Measurements from ENCODE around the gene BTN3A1. TPM values are rescaled to one million over a fixed set of nuclear protein-coding genes. Genes with fewer than 3 reads are reported as not detected.

The BTN3A1 gene
- polyA plus RNA-seq, 1 donor from 2014 or later, result 38.2 TPM

GRCh38 chr6:26382121-26382520, 20.0 kb upstream of the BTN3A1 start:
- no peak for TF ChIP-seq SMC3 (conservative IDR thresholded peaks at IDR 0.05; ENCODE audit: poor library complexity)
- TF ChIP-seq TAF1 (IDR thresholded peaks at IDR 0.05; ENCODE audit: low read depth), result no peak
- TF ChIP-seq POLR2AphosphoS5 (IDR thresholded peaks at IDR 0.05), result no peak
- no peak for TF ChIP-seq RAD21 (conservative IDR thresholded peaks at IDR 0.05)
- no peak for TF ChIP-seq EZH2 (IDR thresholded peaks at IDR 0.05; ENCODE audit: borderline replicate concordance, insufficient read depth, low read length, poor library complexity, severe bottlenecking)
- TF ChIP-seq MXI1 (conservative IDR thresholded peaks at IDR 0.05; ENCODE audit: poor library complexity, severe bottlenecking), result no peak
- TF ChIP-seq CTCF (IDR thresholded peaks at IDR 0.05; ENCODE audit: poor library complexity, severe bottlenecking), result no peak
- no peak overlapping the region for H3K9ac ChIP-seq (ENCODE audit: low read length)
- H2AFZ ChIP-seq (ENCODE audit: low read depth, low read length), result no peak overlapping the region
- no peaks in the 10 kb centered on the region for H3K9me2 ChIP-seq (ENCODE audit: insufficient read depth, low read length)
- no peaks in the 10 kb centered on the region for H3K36me3 ChIP-seq (ENCODE audit: insufficient read depth, low read length)
- no peak overlapping the region for H3K27ac ChIP-seq (ENCODE audit: low read length)
- H3K27me3 ChIP-seq (ENCODE audit: insufficient read depth, low read depth, low read length), result no peaks in the 10 kb centered on the region
- no peaks in the 10 kb centered on the region for H3F3A ChIP-seq (ENCODE audit: insufficient read depth, low read length, poor library complexity, severe bottlenecking)
- no peaks in the 10 kb centered on the region for H3K9me3 ChIP-seq (ENCODE audit: low read length)
- H3K4me2 ChIP-seq (ENCODE audit: low read length), result no peak overlapping the region
- no peaks in the 10 kb centered on the region for H4K20me1 ChIP-seq (ENCODE audit: insufficient read depth)
- H3K79me2 ChIP-seq (replicated peaks; ENCODE audit: insufficient read depth, low read length), result no peaks in the 10 kb centered on the region
- H3K4me3 ChIP-seq (ENCODE audit: low read length), result no peak overlapping the region

GRCh38 chr6:26383624-26384417, 18.3 kb upstream of the BTN3A1 start:
- no peaks in the 10 kb centered on the region for H3K9me2 ChIP-seq (ENCODE audit: insufficient read depth, low read length)
- H3K79me2 ChIP-seq (replicated peaks; ENCODE audit: insufficient read depth, low read length), result no peaks in the 10 kb centered on the region
- peak overlapping the region; percentile 50 for H3K4me2 ChIP-seq (ENCODE audit: low read length)
- H2AFZ ChIP-seq (ENCODE audit: low read depth, low read length), result no peak overlapping the region
- no peaks in the 10 kb centered on the region for H3K36me3 ChIP-seq (ENCODE audit: insufficient read depth, low read length)
- peak overlapping the region; percentile 72 for H3K4me3 ChIP-seq (ENCODE audit: low read length)
- H3K9ac ChIP-seq (ENCODE audit: low read length), result peak overlapping the region; percentile 48
- no peak overlapping the region for H3K27ac ChIP-seq (ENCODE audit: low read length)
- TF ChIP-seq EZH2 (IDR thresholded peaks at IDR 0.05; ENCODE audit: borderline replicate concordance, insufficient read depth, low read length, poor library complexity, severe bottlenecking) (no peak), EP300 (conservative IDR thresholded peaks at IDR 0.05; ENCODE audit: poor library complexity, severe bottlenecking) (no peak), SMC3 (conservative IDR thresholded peaks at IDR 0.05; ENCODE audit: poor library complexity) (no peak), RAD21 (conservative IDR thresholded peaks at IDR 0.05) (no peak), MXI1 (conservative IDR thresholded peaks at IDR 0.05; ENCODE audit: poor library complexity, severe bottlenecking) (no peak), REST (IDR thresholded peaks at IDR 0.05; ENCODE audit: borderline replicate concordance) (no peak), POLR2AphosphoS5 (IDR thresholded peaks at IDR 0.05) (no peak), CTCF (IDR thresholded peaks at IDR 0.05; ENCODE audit: poor library complexity, severe bottlenecking) (no peak), TAF1 (IDR thresholded peaks at IDR 0.05; ENCODE audit: low read depth) (no peak)
- no peaks in the 10 kb centered on the region for H3K9me3 ChIP-seq (ENCODE audit: low read length)
- H4K20me1 ChIP-seq (ENCODE audit: insufficient read depth), result no peaks in the 10 kb centered on the region
- no peaks in the 10 kb centered on the region for H3F3A ChIP-seq (ENCODE audit: insufficient read depth, low read length, poor library complexity, severe bottlenecking)
- no peaks in the 10 kb centered on the region for H3K27me3 ChIP-seq (ENCODE audit: insufficient read depth, low read depth, low read length)

Measured in neural cell (in vitro differentiated cells).